ENCODE results near the gene KCNK17. TPM values are rescaled to one million over a fixed set of nuclear protein-coding genes. Genes with fewer than 3 reads are reported as not detected.

KCNK17 gene
- total and polyA plus RNA-seq, 9 of the 15 experiments (the other 6 are each of a cell fraction or from before 2014, with no cell fraction given): not detected

GRCh38 chr6:39335780-39336545, 21.7 kb upstream of the KCNK17 start:
- no peak for FAIRE-seq
- 2% methylated on average over 5 of the region's 5 CpGs for WGBS (ENCODE audit: insufficient coverage, low coverage, missing lambda C conversion rate)
- intact Hi-C loops (cut with micrococcal nuclease): no loop called here

GRCh38 chr6:39333644-39334438, 19.6 kb upstream of the KCNK17 start:
- Histone ChIP-seq H3K79me2 (ENCODE audit: control insufficient read depth, insufficient read depth, low read length) (no peaks in the 10 kb centered on the region), H2AFZ (ENCODE audit: low read depth, low read length) (no peak overlapping the region), H3K27ac (ENCODE audit: extremely low read depth, low read depth, low read length) (no peak overlapping the region), H4K20me1 (replicated peaks; ENCODE audit: control insufficient read depth, insufficient read depth, low read length) (no peaks in the 10 kb centered on the region), H3K4me2 (ENCODE audit: insufficient read depth, low read length) (no peak overlapping the region), H3K9me3 (replicated peaks; ENCODE audit: control insufficient read depth, insufficient read depth, low read depth, low read length) (no peaks in the 10 kb centered on the region), H3K4me3 (no peak overlapping the region), H3K9me1 (ENCODE audit: control insufficient read depth, insufficient read depth, low read length) (no peaks in the 10 kb centered on the region), H3K36me3 (ENCODE audit: control insufficient read depth, insufficient read depth, low read length) (no peaks in the 10 kb centered on the region), H3K27me3 (ENCODE audit: control insufficient read depth in 2 of 2, insufficient read depth in 2 of 2, low read length in 2 of 2) (peaks cover 11 to 34% of the 10 kb centered on the region in 2 experiments; a peak in 4 of 5 replicates), H3K4me1 (replicated peaks in 1 of 2; ENCODE audit: control insufficient read depth in 2 of 2, insufficient read depth in 2 of 2, low read length in 2 of 2) (no peaks in the 10 kb centered on the region), H3K9ac (ENCODE audit: insufficient read depth in 1 of 2, low read depth in 2 of 2, low read length in 2 of 2) (no peak overlapping the region)
- BruUV-seq (replicated peaks): no TSS peak
- ChIA-PET POLR2A (interaction anchor here (0.6 to 0.7 kb wide), 2 partner anchors 13 to 367 kb away, joined by 3 to 4 read pairs; no protein-coding TSS in a partner anchor), CTCF (ENCODE audit: low intra/inter-chr PET ratio) (no interaction called here)
- no peak for DNase-seq (ENCODE audit: extremely low read depth in 1 of 4, low spot score in 3 of 4)
- FAIRE-seq: no peak
- intact Hi-C loops (cut with micrococcal nuclease) (no loop called here), in situ Hi-C loops (cut with MboI) (no loop called here)
- 3% methylated on average over 7 of the region's 7 CpGs for WGBS (ENCODE audit: insufficient coverage, low coverage, missing lambda C conversion rate)
- no peak for ATAC-seq
- TF ChIP-seq MNT (conservative IDR thresholded peaks at IDR 0.05) (no peak), CEBPG (CRISPR knock-in tag; IDR thresholded peaks at IDR 0.05) (no peak), CEBPG (tag; conservative IDR thresholded peaks at IDR 0.05 in 1 of 2, IDR thresholded peaks at IDR 0.05 in 1 of 2) (no peak), NFATC3 (IDR thresholded peaks at IDR 0.05) (no peak), ZNF395 (CRISPR knock-in tag; IDR thresholded peaks at IDR 0.05) (no peak), PHTF2 (CRISPR knock-in tag; IDR thresholded peaks at IDR 0.05) (no peak), CBFB (CRISPR knock-in tag; IDR thresholded peaks at IDR 0.05) (no peak), EZH2 (IDR thresholded peaks at IDR 0.05; ENCODE audit: borderline replicate concordance, low read depth, low read length) (no peak)

More at GRCh38 chr6:39335780-39336545, 21.7 kb upstream of the KCNK17 start:
- Histone ChIP-seq H2AFZ (ENCODE audit: low read depth, low read length) (no peak overlapping the region), H3K9me1 (ENCODE audit: control insufficient read depth, insufficient read depth, low read length) (no peaks in the 10 kb centered on the region), H3K9me3 (replicated peaks; ENCODE audit: control insufficient read depth, insufficient read depth, low read depth, low read length) (no peaks in the 10 kb centered on the region), H3K4me2 (ENCODE audit: insufficient read depth, low read length) (no peak overlapping the region), H3K4me3 (no peak overlapping the region), H3K9ac (ENCODE audit: insufficient read depth in 1 of 2, low read depth in 2 of 2, low read length in 2 of 2) (no peak overlapping the region), H3K4me1 (replicated peaks in 1 of 2; ENCODE audit: control insufficient read depth in 2 of 2, insufficient read depth in 2 of 2, low read length in 2 of 2) (no peaks in the 10 kb centered on the region), H3K79me2 (ENCODE audit: control insufficient read depth, insufficient read depth, low read length) (no peaks in the 10 kb centered on the region), H4K20me1 (replicated peaks; ENCODE audit: control insufficient read depth, insufficient read depth, low read length) (0 out of 2 replicates have a peak, but pooled peaks cover 5% of the 10 kb centered on the region), H3K27ac (ENCODE audit: extremely low read depth, low read depth, low read length) (no peak overlapping the region), H3K27me3 (ENCODE audit: control insufficient read depth in 2 of 2, insufficient read depth in 2 of 2, low read length in 2 of 2) (peaks cover 7 to 33% of the 10 kb centered on the region in 2 experiments; a peak in 3 of 5 replicates), H3K36me3 (ENCODE audit: control insufficient read depth, insufficient read depth, low read length) (no peaks in the 10 kb centered on the region)
- ATAC-seq (peak; percentile 53; the same call in 2 of the 3 replicates), DNase-seq (ENCODE audit: extremely low read depth in 1 of 4, low spot score in 3 of 4) (no peak)
- BruUV-seq (replicated peaks): no TSS peak
- in situ Hi-C loops (cut with MboI): no loop called here
- ChIA-PET POLR2A (interaction anchor here (0.6 to 0.8 kb wide), 2 partner anchors 1126 to 1714 kb away, joined by 3 read pairs; no protein-coding TSS in a partner anchor), CTCF (ENCODE audit: low intra/inter-chr PET ratio) (no interaction called here)
- TF ChIP-seq ETV1 (tag; conservative IDR thresholded peaks at IDR 0.05; ENCODE audit: low read depth): 0 out of 2 replicates have a peak, but pooled peaks have one; percentile 27
- TF ChIP-seq BRD4 (IDR thresholded peaks at IDR 0.05): no peak

Data from K562 (cell line).